Right cardiac atrium (tissue), 5 donors: ENCODE results near the gene FASTK. TPM values are rescaled to one million over a fixed set of nuclear protein-coding genes. Genes with fewer than 3 reads are reported as not detected.

Experiments
- ATAC-seq, 2 donors: fragments of 200-7000 bp; cut with Tn5 transposase; one replicate each; pipeline versions ENCODE4 v1.8.0 to v1.9.1; 2020; ENCODE audit warnings: moderate library complexity in 2 of 2, mild to moderate bottlenecking in 1 of 2
- DNase-seq, 3 donors: peaks; one replicate each; pipeline ENCODE4 v3.0.0-alpha.2; 2020
- H3K27ac ChIP-seq: one replicate; pipeline ENCODE4 v1.5.1; 2013; ENCODE audit warnings: mild to moderate bottlenecking, low read length, control low read depth, moderate library complexity
- H3K27me3 ChIP-seq: one replicate; pipeline ENCODE4 v1.6.1; 2013; ENCODE audit not compliant: control insufficient read depth, insufficient read depth
- H3K4me1 ChIP-seq: one replicate; pipeline ENCODE4 v1.6.1; 2013; ENCODE audit warnings: low read length; ENCODE audit not compliant: control insufficient read depth, insufficient read depth
- H3K4me3 ChIP-seq: one replicate; pipeline ENCODE4 v1.5.1; 2013; ENCODE audit warnings: low read length, control low read depth
- H3K9me3 ChIP-seq: one replicate; pipeline ENCODE4 v1.6.1; 2013; ENCODE audit warnings: low read length; ENCODE audit not compliant: control insufficient read depth
- WGBS: extraction: QIAGEN DNeasy Blood & Tissue Kit; methylation state at CpG from one replicate; pipeline ENCODE4 v1.1.7; 2013; 5-methylcytosine and 5-hydroxymethylcytosine counted together
- intact Hi-C, 4 donors: fragments of 100-400 bp; cut with DNase I; formaldehyde crosslinking; loops; one replicate each; pipeline versions ENCODE4 v1.11.0 to v1.14.0; 2022 to 2023
- polyA plus RNA-seq: library from polyadenylated mRNA; stranded (reverse); fragments of 200-250 nt; gene quantifications from one replicate; pipeline ENCODE4 v1.2.3, GENCODE V29; 2013
- total RNA-seq, 4 donors: library from RNA; stranded (reverse); fragmentation: NEBNext Ultra II Directional; extraction: Animal tissue kit (Norgen Biotek cat#: 25700); gene quantifications; one replicate each; pipeline ENCODE4 v1.2.1, GENCODE V29; 2021
- donor health status: healthy with polysubstance abuse.
- donor health status: DM: no; HTN: yes; CAD: no.
- donor health status: DM: no; HTN: no; CAD: no.
- donor health status: DM: no; HTN: yes; CAD: no; lungs with severe emphysema.
- donor health status: DM: yes; HTN: yes; CAD: no.

FASTK gene
- total and polyA plus RNA-seq, 5 donors, result 64.1 to 133 (median 73.5) TPM

DNA sequence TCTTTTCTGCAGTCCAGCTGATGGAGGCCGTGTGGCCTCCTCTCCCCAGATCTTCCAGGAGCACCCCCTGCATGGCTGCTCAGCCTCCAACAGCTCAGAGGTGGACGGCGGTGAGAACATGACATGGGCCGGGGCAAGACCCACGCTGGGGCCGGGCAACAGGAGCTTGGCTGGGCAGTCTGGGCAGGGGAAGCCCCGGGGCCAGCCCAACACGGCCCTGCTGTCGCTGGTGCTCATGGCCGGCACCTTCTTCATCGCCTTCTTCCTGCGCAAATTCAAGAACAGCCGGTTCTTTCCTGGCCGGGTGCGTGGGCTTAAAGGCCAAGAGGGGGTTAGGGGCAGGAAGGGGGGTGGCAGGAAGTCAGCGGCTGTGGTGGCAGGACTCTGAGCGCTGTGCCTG, 6.6 kb downstream of the FASTK start:
- Histone ChIP-seq H3K9me3 (no peaks in the 10 kb centered on the region), H3K27me3 (no peaks in the 10 kb centered on the region), H3K4me1 (no peaks in the 10 kb centered on the region), H3K4me3 (no peak overlapping the region), H3K27ac (no peak overlapping the region)
- no peak for DNase-seq
- ATAC-seq, result no peak
- 83% methylated on average over 17 of the region's 17 CpGs for WGBS
- intact Hi-C loops, result no loop called here

DNA sequence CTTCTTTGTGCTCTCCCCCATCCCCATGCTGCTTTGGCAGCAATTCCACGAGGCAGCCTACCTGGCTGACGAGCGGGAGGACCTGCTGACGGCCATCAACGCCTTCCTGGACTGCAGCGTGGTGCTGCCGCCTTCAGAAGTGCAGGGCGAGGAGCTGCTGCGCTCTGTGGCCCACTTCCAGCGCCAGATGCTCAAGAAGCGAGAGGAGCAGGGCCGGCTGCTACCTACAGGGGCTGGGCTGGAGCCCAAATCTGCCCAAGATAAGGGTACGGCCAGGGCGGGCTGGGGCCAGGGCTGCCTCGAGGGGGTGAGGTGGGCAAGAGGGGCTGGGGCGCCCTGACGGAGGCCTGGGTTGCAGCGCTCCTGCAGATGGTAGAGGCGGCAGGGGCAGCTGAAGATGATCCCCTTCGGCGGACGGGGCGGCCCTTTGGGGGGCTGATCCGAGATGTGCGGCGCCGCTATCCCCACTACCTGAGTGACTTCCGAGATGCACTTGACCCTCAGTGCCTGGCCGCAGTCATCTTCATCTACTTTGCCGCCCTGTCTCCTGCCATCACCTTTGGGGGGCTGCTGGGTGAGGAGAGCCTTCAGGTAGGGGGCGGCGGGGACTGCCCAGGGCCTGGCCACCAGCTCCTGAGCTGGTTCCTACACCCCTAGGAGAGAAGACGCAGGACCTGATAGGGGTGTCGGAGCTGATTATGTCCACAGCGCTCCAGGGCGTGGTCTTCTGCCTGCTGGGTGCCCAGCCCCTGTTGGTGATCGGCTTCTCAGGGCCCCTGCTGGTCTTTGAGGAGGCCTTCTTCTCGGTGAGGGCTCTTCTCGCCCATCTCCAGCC, 9.4 kb downstream of the FASTK start:
- Histone ChIP-seq H3K27ac (no peak overlapping the region), H3K4me3 (no peak overlapping the region), H3K4me1 (no peaks in the 10 kb centered on the region), H3K9me3 (no peaks in the 10 kb centered on the region), H3K27me3 (no peaks in the 10 kb centered on the region)
- DNase-seq (no peak), ATAC-seq (no peak)
- WGBS, result 90% methylated on average over 39 of the region's 39 CpGs
- intact Hi-C loops, result no loop called here

GRCh38 chr7:151070574-151070960, 10.0 kb downstream of the FASTK start:
- intact Hi-C loops, result no loop called here
- H3K27me3 ChIP-seq, result no peaks in the 10 kb centered on the region
- H3K27ac ChIP-seq, result no peak overlapping the region
- 92% methylated on average over 15 of the region's 15 CpGs for WGBS
- no peaks in the 10 kb centered on the region for H3K4me1 ChIP-seq
- DNase-seq, result no peak
- ATAC-seq, result no peak
- no peak overlapping the region for H3K4me3 ChIP-seq
- no peaks in the 10 kb centered on the region for H3K9me3 ChIP-seq

GRCh38 chr7:151069841-151070573, 10.6 kb downstream of the FASTK start:
- Histone ChIP-seq H3K27ac (no peak overlapping the region), H3K9me3 (no peaks in the 10 kb centered on the region), H3K4me3 (no peak overlapping the region), H3K4me1 (no peaks in the 10 kb centered on the region), H3K27me3 (no peaks in the 10 kb centered on the region)
- ATAC-seq (no peak), DNase-seq (no peak)
- intact Hi-C loops, result no loop called here
- 87% methylated on average over 17 of the region's 17 CpGs for WGBS

DNA sequence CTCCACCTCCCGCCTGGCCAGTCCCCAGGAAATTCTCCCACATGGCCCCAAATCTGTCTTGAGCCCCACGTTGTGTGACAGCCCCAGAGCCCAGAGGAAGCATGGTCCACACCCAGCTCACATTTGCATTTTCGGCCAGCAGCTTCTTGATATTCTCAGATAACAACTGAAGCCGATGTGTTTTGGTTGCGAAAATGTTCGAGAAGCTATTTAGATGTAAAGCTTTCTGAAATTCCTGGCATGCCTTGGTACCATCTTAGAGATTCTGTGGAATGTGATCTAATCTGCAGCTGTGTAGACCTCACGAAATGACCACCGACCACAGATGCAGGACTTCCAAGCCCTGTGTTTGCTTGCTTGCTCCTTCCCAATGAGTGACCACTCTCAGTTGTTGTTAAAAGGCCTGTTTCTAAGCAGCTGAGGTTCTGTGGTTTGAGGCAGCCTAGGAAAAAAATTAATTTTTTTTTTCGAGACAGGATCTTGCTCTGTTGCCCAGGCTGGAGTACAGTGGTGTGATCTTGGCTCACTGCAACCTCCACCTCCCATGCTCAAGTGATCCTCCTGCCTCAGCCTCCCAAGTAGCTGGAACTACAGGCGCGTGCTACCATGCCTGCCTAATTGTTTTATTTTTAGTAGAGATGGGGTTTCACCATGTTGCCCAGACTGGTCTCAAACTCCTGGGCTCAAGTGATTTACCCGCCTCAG, 12.4 kb downstream of the FASTK start:
- H3K4me1 ChIP-seq, result no peaks in the 10 kb centered on the region
- ATAC-seq (no peak), DNase-seq (no peak)
- H3K9me3 ChIP-seq, result no peaks in the 10 kb centered on the region
- WGBS, result 80% methylated on average over 12 of the region's 12 CpGs
- H3K27me3 ChIP-seq, result no peaks in the 10 kb centered on the region
- no peak overlapping the region for H3K4me3 ChIP-seq
- no peak overlapping the region for H3K27ac ChIP-seq
- intact Hi-C loops, result no loop called here

DNA sequence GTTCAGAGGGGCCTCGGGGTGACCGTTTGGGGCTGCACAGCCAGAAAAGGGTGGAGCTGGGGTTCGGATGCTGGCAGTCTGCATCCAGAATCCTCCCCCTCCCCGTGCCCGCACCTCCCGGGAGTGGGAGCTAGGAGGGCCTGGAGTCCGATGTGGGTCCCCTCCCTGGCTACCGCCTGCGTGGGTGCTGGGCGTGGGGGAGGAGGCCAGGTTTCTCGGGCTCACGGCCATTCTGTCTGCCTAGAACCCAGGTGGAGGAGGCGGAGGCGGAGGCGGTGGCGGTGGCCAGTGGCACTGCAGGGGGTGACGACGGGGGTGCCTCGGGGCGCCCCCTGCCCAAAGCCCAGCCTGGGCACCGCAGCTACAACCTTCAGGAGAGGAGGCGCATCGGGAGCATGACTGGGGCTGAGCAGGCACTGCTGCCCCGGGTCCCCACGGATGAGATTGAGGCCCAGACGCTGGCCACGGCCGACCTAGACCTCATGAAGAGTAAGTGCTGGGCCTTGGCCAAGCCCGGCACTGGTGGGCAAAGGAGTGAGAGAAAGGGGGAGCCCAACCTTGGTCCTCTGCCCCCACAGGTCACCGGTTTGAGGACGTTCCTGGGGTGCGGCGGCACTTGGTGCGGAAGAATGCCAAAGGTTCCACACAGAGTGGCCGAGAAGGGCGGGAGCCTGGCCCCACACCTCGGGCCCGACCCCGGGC, 14.2 kb downstream of the FASTK start:
- no peaks in the 10 kb centered on the region for H3K27me3 ChIP-seq
- intact Hi-C loops, result no loop called here
- no peaks in the 10 kb centered on the region for H3K9me3 ChIP-seq
- no peak overlapping the region for H3K27ac ChIP-seq
- no peak overlapping the region for H3K4me3 ChIP-seq
- H3K4me1 ChIP-seq, result no peaks in the 10 kb centered on the region
- DNase-seq (peak in 1 of 3 donors; percentile 68), ATAC-seq (no peak)
- WGBS, result 91% methylated on average over 39 of the region's 39 CpGs

GRCh38 chr7:151065516-151065915, 15.1 kb downstream of the FASTK start:
- ATAC-seq, result no peak
- Histone ChIP-seq H3K9me3 (no peaks in the 10 kb centered on the region), H3K4me1 (no peaks in the 10 kb centered on the region), H3K27me3 (no peaks in the 10 kb centered on the region), H3K4me3 (no peak overlapping the region), H3K27ac (no peak overlapping the region)
- no peak for DNase-seq
- intact Hi-C loops, result no loop called here
- 85% methylated on average over 14 of the region's 14 CpGs for WGBS

GRCh38 chr7:151064993-151065392, 15.6 kb downstream of the FASTK start:
- Histone ChIP-seq H3K4me1 (no peaks in the 10 kb centered on the region), H3K9me3 (no peaks in the 10 kb centered on the region), H3K27me3 (no peaks in the 10 kb centered on the region), H3K27ac (no peak overlapping the region), H3K4me3 (no peak overlapping the region)
- DNase-seq (no peak), ATAC-seq (no peak)
- intact Hi-C loops, result no loop called here
- 90% methylated on average over 6 of the region's 6 CpGs for whole genome bisulfite sequencing

- Histone ChIP-seq H3K4me1 (no peaks in the 10 kb centered on the region), H3K4me3 (no peak overlapping the region), H3K9me3 (no peaks in the 10 kb centered on the region), H3K27me3 (no peaks in the 10 kb centered on the region), H3K27ac (no peak overlapping the region)
- DNase-seq, result no peak
- no peak for ATAC-seq
- intact Hi-C loops, result no loop called here
- WGBS, result 96% methylated on average over 18 of the region's 18 CpGs
Observed at GRCh38 chr7:151064454-151064853, 16.2 kb downstream of the FASTK start.

DNA sequence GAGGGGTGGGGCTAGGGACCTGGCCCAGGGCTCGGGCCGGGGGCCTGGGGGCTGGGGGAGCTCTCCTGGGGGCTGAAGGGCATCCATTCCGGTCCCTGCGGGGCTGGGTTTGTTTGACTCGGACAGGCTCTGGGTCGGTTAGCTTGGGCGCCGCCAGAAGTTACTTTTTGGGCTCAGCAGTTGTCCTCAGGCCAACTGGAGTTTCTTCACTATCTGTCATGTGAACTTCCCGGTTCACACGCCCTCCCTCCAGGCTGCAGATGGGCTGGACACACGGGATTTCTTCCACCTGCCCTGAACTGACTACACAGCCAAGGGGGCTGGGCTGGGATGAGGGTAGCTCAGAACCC, 17.4 kb downstream of the FASTK start:
- H3K9me3 ChIP-seq, result no peaks in the 10 kb centered on the region
- H3K27ac ChIP-seq, result peak overlapping the region; percentile 25
- H3K4me1 ChIP-seq, result no peaks in the 10 kb centered on the region
- WGBS, result 36% methylated on average over 11 of the region's 11 CpGs
- ATAC-seq (no peak), DNase-seq (no peak)
- intact Hi-C loops, result no loop called here
- H3K27me3 ChIP-seq, result no peaks in the 10 kb centered on the region
- no peak overlapping the region for H3K4me3 ChIP-seq
